Cardiac fibroblast (primary cell): ENCODE results near the gene CLCN4.

Experiments used
- DNase-seq, 2 donors: peaks; one replicate each; pipeline versions ENCODE4 v3.0.0 to v3.0.0-alpha.2; 2010; ENCODE audit warnings: low read depth in 2 of 2
- H3K4me3 ChIP-seq, 2 donors: replicated peaks in 1 of 2; 1 replicate in 1 of 2; 2 replicates in 1 of 2; pipeline ENCODE4 v1.5.1; 2011; ENCODE audit warnings: low read depth in 2 of 2, low read length in 2 of 2, mild to moderate bottlenecking in 2 of 2, moderate library complexity in 1 of 2
- TF ChIP-seq, protein P1 (sequence below): IDR thresholded peaks from one replicate; pipeline ENCODE4 v1.5.1; 2011; ENCODE audit warnings: low read depth, mild to moderate bottlenecking, low read length, inconsistent platforms

The CLCN4 gene

DNA sequence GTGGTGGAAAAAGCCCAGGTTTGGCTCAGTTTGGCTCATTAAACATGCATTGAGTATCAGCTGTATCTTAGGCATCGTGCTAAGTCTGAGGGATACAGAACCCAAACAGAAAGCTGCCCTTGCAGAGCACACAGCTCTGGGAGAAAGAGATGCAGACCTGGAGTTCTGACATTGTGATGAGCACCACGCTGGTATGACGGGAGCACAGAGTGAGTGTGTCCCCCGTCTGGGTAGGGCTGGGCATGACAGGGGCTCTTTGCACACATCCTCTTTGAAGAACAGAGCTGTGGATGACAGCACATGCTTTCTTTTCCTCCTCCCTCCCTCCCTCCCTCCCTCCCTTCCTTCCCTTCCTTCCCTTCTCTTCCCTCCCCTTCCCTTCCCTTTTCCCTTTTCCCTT is 52.2 kb downstream of the CLCN4 start:
- no peak overlapping the region for H3K4me3 ChIP-seq
- TF ChIP-seq, protein P1, sequence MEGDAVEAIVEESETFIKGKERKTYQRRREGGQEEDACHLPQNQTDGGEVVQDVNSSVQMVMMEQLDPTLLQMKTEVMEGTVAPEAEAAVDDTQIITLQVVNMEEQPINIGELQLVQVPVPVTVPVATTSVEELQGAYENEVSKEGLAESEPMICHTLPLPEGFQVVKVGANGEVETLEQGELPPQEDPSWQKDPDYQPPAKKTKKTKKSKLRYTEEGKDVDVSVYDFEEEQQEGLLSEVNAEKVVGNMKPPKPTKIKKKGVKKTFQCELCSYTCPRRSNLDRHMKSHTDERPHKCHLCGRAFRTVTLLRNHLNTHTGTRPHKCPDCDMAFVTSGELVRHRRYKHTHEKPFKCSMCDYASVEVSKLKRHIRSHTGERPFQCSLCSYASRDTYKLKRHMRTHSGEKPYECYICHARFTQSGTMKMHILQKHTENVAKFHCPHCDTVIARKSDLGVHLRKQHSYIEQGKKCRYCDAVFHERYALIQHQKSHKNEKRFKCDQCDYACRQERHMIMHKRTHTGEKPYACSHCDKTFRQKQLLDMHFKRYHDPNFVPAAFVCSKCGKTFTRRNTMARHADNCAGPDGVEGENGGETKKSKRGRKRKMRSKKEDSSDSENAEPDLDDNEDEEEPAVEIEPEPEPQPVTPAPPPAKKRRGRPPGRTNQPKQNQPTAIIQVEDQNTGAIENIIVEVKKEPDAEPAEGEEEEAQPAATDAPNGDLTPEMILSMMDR, result no peak
- no peak for DNase-seq

DNA sequence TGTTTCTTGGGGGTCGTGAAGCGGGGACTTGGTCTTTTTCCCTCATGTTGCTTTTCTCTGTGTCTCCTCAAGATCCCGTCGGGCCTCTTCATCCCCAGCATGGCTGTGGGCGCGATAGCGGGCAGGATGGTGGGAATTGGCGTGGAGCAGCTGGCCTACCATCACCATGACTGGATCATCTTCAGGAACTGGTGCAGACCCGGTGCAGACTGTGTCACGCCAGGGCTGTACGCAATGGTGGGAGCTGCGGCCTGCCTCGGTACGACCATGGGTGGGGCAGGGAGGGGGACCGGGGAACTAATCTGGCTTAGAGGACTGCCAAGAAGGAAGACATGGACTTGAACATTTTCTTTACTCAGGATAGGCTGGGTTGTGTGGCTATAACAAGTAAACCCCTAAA is 55.6 kb downstream of the CLCN4 start:
- DNase-seq, result no peak
- TF ChIP-seq, protein P1, result no peak
- H3K4me3 ChIP-seq, result no peak overlapping the region

DNA sequence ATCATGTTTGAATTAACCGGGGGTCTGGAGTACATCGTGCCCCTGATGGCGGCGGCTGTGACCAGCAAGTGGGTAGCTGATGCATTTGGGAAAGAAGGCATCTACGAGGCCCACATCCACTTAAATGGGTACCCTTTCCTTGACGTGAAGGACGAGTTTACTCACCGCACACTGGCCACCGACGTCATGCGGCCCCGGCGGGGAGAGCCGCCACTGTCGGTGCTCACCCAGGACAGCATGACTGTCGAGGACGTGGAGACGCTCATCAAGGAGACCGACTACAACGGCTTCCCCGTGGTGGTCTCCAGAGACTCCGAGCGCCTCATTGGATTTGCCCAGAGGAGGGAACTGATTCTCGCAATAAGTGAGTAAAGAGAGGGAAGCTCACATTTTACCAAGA is 56.9 kb downstream of the CLCN4 start:
- no peak for DNase-seq
- TF ChIP-seq, protein P1, result no peak
- no peak overlapping the region for H3K4me3 ChIP-seq

DNA sequence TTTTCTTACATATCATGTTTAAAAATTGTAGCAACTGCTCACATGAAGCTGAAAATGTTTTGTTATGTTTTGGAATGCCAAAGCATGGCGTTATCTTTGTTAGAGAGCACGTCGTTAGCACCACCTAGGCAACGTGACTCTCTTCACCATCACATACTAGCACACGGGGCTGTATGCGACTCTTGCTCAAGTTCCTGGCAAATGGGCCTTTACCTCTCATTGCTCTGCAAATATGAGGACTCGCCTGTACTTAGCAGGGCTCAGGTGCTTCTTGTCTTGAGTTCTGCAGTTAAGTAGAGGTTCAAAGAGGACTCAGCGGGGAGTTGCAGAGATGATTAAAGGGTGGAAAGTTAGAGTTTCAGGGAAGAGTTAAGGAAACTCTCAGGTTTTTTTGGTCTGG is 59.4 kb downstream of the CLCN4 start:
- TF ChIP-seq, protein P1, result no peak

DNA sequence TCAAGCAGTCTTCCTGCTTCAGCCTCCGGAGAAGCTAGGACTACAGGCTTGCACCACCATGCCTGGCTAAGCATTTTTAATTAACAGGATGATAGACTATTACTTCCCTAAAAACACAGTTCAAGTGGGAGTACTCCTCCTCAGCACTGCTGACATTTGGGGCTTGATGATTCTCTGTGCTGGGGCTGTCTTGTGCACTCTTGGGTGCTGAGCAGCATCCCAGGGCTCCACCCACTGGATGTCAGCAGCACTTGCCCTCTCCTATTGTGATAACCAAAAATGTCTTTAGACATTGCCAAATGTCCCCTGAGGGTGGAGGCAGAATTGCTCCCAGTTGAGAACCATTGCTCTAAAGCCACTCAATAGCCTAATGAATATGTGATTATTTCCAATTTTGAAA is 60.4 kb downstream of the CLCN4 start:
- no peak for DNase-seq
- TF ChIP-seq, protein P1, result no peak
- H3K4me3 ChIP-seq, result no peak overlapping the region

More for the DNA sequence above, 59.4 kb downstream of the CLCN4 start:
- no peak overlapping the region for H3K4me3 ChIP-seq
- no peak for DNase-seq

DNA sequence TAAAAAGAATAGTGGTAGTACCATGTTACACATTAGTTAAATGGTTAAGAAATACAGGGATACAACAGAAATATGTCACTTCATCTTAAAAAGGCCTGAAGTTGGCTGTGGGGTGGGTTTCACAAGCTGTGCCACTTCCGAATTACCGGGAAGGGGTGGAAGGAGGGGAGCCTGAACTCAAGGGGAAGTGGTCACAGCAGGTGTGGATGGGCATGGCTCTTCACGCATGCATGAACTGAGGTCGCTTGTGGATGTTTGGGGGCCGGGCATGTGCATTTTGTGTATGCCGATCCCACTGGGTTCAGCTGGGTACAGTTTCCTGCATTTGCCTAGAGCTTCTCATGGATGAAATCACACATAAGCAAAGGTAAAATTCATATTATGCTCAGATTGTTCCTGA is 64.9 kb downstream of the CLCN4 start:
- no peak for DNase-seq
- TF ChIP-seq, protein P1, result no peak
- no peak overlapping the region for H3K4me3 ChIP-seq

DNA sequence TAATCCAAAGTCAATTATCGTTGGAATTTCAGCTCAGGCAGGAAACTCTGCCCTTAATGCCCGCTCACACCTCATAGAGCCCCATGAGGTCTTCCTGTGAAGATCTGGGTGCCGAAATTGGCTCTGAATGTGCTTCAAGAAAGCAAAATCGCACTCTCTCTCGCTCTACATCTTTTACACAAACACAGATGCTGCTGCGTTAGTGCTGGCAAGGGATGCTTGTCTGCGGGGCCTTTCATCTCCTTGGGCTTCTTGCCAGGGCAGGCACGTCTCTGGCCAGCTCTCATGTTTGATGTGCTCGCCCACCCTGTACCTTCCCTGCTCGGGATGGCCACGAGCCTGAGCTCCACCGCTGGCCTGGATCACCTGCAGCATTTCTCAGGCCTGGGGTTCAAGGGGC is 66.5 kb downstream of the CLCN4 start:
- no peak overlapping the region for H3K4me3 ChIP-seq
- no peak for DNase-seq
- TF ChIP-seq, protein P1, result no peak
